Measurements from ENCODE around the gene UGT1A8. TPM values are rescaled to one million over a fixed set of nuclear protein-coding genes. Genes with fewer than 3 reads are reported as not detected.

UGT1A8 gene
- total RNA-seq, 4 donors from 2014 or later: not detected

DNA sequence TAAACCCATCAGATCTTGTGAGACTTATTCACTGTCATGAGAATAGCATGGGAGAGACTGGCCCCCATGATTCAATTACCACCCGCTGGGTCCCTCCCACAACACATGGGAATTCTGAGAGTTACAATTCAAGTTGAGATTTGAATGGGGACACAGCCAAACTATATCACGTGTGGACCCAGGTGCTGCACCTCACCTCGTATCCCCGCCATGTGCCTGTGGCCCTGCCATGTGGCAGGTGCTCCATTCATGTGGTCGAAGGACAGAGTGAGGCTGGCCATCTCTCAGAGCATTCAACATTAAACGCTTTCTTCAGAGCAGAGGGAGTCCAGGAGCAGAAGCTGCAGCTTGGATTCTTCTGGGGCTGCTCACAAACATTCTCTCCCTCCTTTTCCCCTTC lies 193.0 kb downstream of the UGT1A8 start:
- DNase-seq (ENCODE audit: extremely low spot score): no peak
- Histone ChIP-seq H3K4me1 (no peaks in the 10 kb centered on the region), H3K27ac (replicated peaks in 1 of 4) (no peak overlapping the region), H3K27me3 (peaks cover 0 to 16% (median 0%) of the 10 kb centered on the region in 4 donors), H3K4me3 (no peak overlapping the region), H3K36me3 (no peaks in the 10 kb centered on the region), H3K9me3 (no peaks in the 10 kb centered on the region)
- 94% methylated on average over 3 of the region's 6 CpGs for WGBS
- intact Hi-C loops (cut with DNase I): no loop called here
- TF ChIP-seq, protein P1, sequence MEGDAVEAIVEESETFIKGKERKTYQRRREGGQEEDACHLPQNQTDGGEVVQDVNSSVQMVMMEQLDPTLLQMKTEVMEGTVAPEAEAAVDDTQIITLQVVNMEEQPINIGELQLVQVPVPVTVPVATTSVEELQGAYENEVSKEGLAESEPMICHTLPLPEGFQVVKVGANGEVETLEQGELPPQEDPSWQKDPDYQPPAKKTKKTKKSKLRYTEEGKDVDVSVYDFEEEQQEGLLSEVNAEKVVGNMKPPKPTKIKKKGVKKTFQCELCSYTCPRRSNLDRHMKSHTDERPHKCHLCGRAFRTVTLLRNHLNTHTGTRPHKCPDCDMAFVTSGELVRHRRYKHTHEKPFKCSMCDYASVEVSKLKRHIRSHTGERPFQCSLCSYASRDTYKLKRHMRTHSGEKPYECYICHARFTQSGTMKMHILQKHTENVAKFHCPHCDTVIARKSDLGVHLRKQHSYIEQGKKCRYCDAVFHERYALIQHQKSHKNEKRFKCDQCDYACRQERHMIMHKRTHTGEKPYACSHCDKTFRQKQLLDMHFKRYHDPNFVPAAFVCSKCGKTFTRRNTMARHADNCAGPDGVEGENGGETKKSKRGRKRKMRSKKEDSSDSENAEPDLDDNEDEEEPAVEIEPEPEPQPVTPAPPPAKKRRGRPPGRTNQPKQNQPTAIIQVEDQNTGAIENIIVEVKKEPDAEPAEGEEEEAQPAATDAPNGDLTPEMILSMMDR (IDR thresholded peaks at IDR 0.05): no peak
- no peak for TF ChIP-seq POLR2A (IDR thresholded peaks at IDR 0.05; ENCODE audit: low read depth)
- no peak for TF ChIP-seq EP300 (IDR thresholded peaks at IDR 0.05)
- TF ChIP-seq POLR2AphosphoS5 (IDR thresholded peaks at IDR 0.05): no peak

DNA sequence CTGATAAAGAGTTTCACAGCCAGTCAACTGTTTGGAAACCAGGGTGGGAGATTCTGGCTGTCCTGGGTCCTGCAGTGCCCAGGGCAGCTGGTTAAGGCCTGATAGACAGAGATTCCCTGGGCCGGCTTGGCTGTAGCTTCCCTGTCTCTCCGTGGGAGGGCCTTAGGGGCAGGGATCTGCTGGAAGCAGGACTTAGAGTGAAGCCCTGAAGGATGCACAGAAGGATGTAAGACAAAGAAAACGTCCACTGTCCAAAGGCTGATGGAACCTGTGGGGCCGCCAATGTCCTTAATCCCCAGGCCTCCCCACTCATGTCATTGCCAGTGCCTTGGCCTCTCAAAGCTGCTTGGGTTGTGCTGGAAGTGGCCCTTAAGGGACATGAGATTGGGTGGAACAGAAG lies 193.7 kb downstream of the UGT1A8 start:
- no peak overlapping the region for H3K4me3 ChIP-seq
- H3K27ac ChIP-seq (replicated peaks in 1 of 4): no peak overlapping the region
- WGBS: 68% methylated on average over 4 of the region's 4 CpGs
- H3K27me3 ChIP-seq: peaks cover 0 to 16% (median 0%) of the 10 kb centered on the region in 4 donors
- TF ChIP-seq EP300 (IDR thresholded peaks at IDR 0.05) (no peak), POLR2A (IDR thresholded peaks at IDR 0.05; ENCODE audit: low read depth) (no peak), POLR2AphosphoS5 (IDR thresholded peaks at IDR 0.05) (no peak)
- TF ChIP-seq, protein P1 (IDR thresholded peaks at IDR 0.05): no peak
- no peaks in the 10 kb centered on the region for H3K4me1 ChIP-seq
- DNase-seq (ENCODE audit: extremely low spot score): no peak
- no peaks in the 10 kb centered on the region for H3K9me3 ChIP-seq
- no peaks in the 10 kb centered on the region for H3K36me3 ChIP-seq
- intact Hi-C loops (cut with DNase I): no loop called here

DNA sequence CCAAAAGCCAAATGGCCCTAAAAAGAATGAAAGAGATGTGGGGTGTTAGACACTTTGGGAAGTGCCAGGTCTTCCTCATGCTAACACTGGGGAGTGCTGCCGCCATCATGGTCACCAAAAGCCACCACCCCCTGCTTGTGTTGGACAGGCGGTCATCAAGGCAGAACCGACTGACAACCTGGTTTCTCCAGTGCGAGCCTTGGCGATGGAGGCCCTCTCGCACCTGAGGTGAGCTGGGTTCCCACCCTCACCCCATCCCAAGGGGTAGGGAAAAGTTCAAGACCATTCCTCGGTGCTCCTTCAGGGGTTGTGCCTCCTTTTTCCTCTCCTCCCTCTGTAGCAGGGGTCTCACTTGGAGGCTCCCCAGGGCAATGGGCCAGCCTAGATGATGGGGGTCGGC lies 194.3 kb downstream of the UGT1A8 start:
- 94% methylated on average over 8 of the region's 8 CpGs for WGBS
- no peaks in the 10 kb centered on the region for H3K4me1 ChIP-seq
- no peak for DNase-seq (ENCODE audit: extremely low spot score)
- no peaks in the 10 kb centered on the region for H3K36me3 ChIP-seq
- peaks cover 0 to 16% (median 0%) of the 10 kb centered on the region in 4 donors for H3K27me3 ChIP-seq
- H3K9me3 ChIP-seq: no peaks in the 10 kb centered on the region
- TF ChIP-seq, protein P1 (IDR thresholded peaks at IDR 0.05): no peak
- TF ChIP-seq EP300 (IDR thresholded peaks at IDR 0.05): no peak
- TF ChIP-seq POLR2A (IDR thresholded peaks at IDR 0.05; ENCODE audit: low read depth): no peak
- TF ChIP-seq POLR2AphosphoS5 (IDR thresholded peaks at IDR 0.05): no peak
- H3K27ac ChIP-seq (replicated peaks in 1 of 4): no peak overlapping the region
- no peak overlapping the region for H3K4me3 ChIP-seq
- intact Hi-C loops (cut with DNase I): no loop called here

DNA sequence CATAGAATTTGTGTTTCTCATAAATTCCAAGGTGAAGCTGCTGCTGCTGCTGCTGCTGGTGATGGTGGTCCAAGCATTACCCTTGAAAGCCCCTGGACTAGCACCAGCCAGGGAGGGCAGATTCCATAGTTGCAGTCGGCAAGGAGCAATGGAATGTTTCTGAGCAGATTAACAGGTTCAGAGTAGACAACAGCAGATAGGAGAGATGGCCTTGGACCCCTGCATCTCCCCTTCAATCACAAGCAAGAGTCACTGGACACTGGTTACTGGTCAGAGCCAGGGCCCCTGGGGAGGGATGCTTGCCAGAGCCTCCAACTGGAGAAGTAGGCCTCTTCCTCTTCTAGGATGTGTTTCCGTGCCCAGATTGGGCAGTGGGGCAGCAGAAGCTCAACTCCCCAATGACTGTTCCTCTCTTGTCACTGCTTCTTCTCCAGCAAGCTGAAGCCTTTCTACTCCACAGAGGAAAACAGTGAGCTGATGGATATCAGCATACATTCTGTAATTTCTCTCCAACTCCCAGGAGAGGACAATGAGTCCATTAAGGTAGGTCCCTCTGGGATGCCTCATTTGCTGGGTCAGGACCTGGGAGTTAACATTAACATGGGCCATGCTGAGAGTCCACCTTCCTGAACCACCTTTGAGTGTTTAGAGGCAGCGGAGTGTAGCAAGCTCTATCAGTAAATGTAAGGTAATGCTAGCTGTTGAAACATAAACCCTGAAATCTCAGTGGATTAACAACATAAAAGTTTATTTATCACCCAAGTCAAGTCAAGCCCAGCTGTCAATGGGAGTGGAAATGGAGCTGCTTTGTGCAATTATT lies 196.0 kb downstream of the UGT1A8 start:
- Histone ChIP-seq H3K9me3 (no peaks in the 10 kb centered on the region), H3K27me3 (peaks cover 0 to 3% (median 0%) of the 10 kb centered on the region in 4 donors), H3K4me3 (no peak overlapping the region), H3K27ac (replicated peaks in 1 of 4) (no peak overlapping the region), H3K36me3 (no peaks in the 10 kb centered on the region), H3K4me1 (no peaks in the 10 kb centered on the region)
- 69% methylated on average over 3 of the region's 3 CpGs for WGBS
- TF ChIP-seq EP300 (IDR thresholded peaks at IDR 0.05) (no peak), POLR2AphosphoS5 (IDR thresholded peaks at IDR 0.05) (no peak), POLR2A (IDR thresholded peaks at IDR 0.05; ENCODE audit: low read depth) (no peak)
- TF ChIP-seq, protein P1 (IDR thresholded peaks at IDR 0.05): no peak
- no peak for DNase-seq (ENCODE audit: extremely low spot score)
- intact Hi-C loops (cut with DNase I): no loop called here

All from esophagus muscularis mucosa (tissue), 4 donors.